GM18511 (cell line): ENCODE data around the gene IPO11.

ENCODE experiments used
- ATAC-seq: cut with Tn5 transposase; IDR thresholded peaks from one replicate; pipeline ENCODE4 v1.9.1; 2021; ENCODE audit warnings: mild to moderate bottlenecking, moderate library complexity; ENCODE audit not compliant: unreplicated experiment

Gene IPO11

GRCh38 chr5:62568143-62568542, 155.6 kb downstream of the IPO11 start:
- ATAC-seq, result no peak

- no peak for ATAC-seq
Measured at GRCh38 chr5:62568800-62569432, 156.4 kb downstream of the IPO11 start.

- ATAC-seq, result no peak
Measured at GRCh38 chr5:62569470-62569869, 156.9 kb downstream of the IPO11 start.

DNA sequence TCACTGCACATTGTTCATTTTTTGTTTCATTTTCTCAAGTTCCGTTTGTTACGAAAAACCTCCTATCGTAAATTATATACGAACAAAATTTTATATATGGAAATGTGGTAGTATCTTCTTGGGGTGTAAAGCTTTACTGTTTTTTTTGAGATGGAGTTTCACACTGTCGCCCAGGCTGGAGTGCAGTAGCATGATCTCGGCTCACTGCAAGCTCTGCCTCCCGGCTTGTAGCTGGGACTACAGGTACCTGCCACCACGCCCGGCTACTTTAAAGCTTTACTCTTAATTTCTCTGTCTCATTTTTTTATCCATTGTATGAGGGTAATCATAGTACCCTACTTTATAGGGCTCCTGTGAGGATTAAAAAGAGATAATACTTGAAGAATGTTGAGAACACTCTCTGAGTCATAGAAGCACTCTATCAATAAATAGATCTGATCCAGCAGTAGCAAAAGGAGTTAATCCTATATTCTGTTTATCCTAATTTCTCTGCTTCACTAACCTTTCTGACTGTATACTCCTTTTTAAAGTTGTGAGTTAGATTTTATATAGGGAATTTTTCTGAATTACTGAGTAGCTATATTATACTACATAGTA, 160.5 kb downstream of the IPO11 start:
- no peak for ATAC-seq

- peak; percentile 58 for ATAC-seq
Measured at GRCh38 chr5:62574599-62574998, 162.0 kb downstream of the IPO11 start.

GRCh38 chr5:62575066-62575465, 162.5 kb downstream of the IPO11 start:
- ATAC-seq, result no peak

- ATAC-seq, result no peak
Measured at GRCh38 chr5:62575489-62575888, 162.9 kb downstream of the IPO11 start.

GRCh38 chr5:62576570-62577170, 164.1 kb downstream of the IPO11 start:
- no peak for ATAC-seq

DNA sequence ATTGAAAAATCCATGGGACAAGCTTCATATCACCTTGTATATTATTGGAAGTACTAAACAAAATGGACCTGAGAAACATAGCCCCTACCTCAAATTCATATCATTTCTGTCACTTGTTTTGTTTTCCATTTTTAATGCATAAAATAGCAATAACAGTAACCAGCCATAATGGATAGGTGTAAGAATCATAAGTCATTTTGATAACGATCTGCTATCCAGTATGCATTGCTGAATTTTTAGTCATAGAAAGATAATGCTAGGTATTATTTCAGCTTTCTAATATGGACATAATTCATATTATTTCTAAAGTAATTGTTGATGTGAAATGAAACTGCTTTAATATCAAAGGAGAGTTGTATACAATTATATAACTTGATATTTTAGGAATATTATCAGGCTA, 164.9 kb downstream of the IPO11 start:
- no peak for ATAC-seq

- ATAC-seq, result peak; percentile 93
Measured at GRCh38 chr5:62578540-62578939, 166.0 kb downstream of the IPO11 start, which contains the start of gene LRRC70. Gene LRRC70, plus strand, starts transcription at chr5:62578819. Its CDS starts 620 bp downstream, at chr5:62579439.

DNA sequence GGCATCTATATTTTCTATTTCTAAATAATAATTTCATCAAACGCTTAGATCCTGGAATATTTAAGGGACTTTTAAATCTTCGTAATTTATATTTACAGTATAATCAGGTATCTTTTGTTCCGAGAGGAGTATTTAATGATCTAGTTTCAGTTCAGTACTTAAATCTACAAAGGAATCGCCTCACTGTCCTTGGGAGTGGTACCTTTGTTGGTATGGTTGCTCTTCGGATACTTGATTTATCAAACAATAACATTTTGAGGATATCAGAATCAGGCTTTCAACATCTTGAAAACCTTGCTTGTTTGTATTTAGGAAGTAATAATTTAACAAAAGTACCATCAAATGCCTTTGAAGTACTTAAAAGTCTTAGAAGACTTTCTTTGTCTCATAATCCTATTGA, 167.2 kb downstream of the IPO11 start:
- no peak for ATAC-seq

DNA sequence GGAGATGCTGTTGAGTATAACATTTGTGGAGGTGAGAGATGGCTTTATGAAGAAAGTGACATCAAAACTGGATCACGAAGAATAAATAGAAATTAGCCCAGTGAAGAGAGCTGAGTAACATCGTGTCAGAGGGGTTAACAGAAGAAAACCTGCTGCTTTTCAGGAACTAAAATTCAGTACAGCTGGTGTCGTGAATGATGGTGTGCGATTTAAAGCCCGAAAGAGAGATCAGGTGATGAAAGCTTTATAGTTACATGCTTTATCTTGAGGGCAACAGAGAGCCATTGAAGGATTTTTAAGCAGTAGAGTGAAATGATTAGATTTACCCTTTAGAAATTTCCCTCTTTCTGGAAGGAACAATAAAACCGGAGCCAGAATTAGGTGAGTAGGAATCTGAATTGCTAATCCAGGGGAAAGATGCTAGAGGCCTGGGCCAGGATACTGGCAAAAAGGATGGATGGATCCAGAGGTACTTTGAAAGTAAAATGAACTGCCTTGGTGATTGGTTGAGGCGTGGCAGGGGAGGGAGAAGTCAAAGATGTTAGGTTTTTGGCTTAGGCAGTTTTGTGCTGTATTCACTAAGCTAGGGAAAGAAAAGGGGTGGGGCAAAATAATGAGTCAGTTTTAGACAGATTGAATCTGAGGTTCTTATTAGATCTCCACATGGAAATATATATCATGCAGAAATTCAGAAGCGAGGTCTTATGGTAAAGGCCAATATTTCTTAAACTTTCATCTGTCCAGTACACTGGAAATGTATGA, 169.5 kb downstream of the IPO11 start:
- ATAC-seq, result no peak

DNA sequence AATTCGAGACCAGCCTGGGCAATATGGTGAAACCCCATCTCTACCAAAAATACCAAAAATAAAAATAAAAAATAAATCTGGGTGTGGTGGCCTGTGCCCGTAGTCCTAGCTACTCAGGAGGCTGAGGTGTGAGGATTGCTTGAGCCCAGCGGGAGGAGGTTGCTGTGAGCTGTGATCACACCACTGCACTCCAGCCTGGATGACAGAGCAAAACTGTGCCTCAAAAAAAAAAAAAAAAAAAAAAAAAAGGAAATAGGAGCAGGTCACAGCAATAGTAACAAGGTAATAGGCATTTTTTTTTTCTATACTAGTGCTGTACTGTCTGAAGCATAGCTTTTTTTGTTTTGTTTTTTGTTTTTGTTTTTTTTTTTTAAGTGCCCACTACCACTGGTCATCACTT, 171.8 kb downstream of the IPO11 start:
- no peak for ATAC-seq

DNA sequence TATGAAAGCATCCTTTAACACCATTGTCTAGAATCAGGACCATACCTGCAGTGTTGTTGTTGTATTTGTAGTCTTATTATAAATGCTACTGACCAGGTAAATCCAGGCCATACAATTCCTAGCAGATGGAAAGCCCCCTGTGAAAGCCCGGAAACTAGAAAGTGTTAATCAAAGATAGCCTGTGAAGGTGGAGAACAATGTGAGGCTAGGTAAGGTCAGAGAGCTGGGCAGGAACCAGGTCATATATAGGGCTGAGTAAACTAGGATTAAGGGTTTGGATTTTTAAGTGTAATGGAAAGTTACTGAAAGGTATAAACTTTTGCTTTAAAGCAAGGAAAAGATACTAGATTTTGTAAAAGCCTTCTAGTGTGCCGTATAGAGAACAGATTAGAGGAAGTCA, 172.7 kb downstream of the IPO11 start:
- ATAC-seq, result no peak

DNA sequence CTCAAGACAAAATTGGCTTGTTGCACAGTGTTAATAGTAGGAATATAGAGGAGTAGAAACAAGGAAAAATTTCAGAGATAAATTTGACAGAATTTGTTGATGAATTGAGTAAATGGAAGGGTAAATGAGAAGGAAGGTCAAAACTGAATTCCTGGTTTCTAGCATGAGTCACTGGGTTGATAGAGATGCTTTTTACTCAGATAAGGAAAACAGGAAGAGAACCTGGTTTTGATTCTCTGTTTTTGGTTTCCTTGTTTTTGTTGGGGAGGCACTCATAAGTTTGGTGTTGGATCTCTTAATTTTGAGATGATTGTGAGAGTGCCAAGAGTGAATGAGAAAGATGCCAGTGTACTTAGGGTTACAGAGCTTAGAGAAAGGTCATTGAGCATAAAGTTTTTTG, 173.2 kb downstream of the IPO11 start:
- no peak for ATAC-seq

DNA sequence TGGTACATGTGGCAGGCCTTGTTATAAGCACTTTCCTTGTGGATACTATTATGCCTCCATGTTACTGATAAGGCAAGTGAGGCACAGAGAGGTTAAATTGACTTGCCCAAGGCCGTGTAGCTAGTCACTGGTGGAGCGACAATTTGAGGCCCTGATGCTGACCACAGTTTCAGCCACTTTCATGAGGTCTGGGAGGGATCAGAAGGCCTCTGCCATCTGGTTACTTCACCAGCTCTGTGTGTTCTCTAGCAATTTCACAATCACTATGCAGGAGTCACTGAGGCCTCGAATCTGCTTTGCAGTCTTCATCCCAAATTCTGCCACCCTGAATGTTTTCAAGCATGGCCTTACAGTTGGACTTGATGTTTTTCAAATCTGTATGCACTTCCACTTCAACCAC, 175.2 kb downstream of the IPO11 start:
- no peak for ATAC-seq

DNA sequence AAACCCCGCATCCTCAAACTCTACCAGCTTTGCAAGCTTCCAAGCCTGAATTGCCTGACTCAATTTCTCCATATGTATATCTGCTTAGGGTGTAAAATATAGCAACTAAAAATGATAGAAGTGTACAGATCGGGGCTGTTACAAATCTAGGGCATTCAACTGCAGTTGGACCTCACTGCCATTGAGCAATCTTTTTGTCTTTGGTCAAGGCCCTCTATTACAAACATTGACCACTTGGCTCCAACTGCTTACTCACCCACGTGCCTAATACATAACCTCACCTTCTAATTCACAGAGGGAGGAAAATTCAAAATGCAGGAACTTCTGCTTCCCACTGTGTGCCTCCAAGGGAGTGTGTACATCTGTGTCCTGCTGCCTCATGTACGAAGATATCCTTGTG, 176.1 kb downstream of the IPO11 start:
- ATAC-seq, result no peak

- ATAC-seq, result no peak
Measured at GRCh38 chr5:62589504-62589903, 176.9 kb downstream of the IPO11 start.

GRCh38 chr5:62590387-62590786, 177.8 kb downstream of the IPO11 start:
- ATAC-seq, result no peak

GRCh38 chr5:62592558-62592957, 180.0 kb downstream of the IPO11 start:
- ATAC-seq, result no peak

- no peak for ATAC-seq
Measured at GRCh38 chr5:62593331-62593730, 180.8 kb downstream of the IPO11 start.
